GM10266 (cell line): Measurements from ENCODE around the gene SLAMF1.

Experiments
- DNase-seq: peaks from one replicate; pipeline ENCODE4 v3.0.0; 2012; ENCODE audit errors: extremely low spot score
- CTCF ChIP-seq: IDR thresholded peaks from 2 replicates; pipeline ENCODE4 v1.5.1; 2012; ENCODE audit warnings: mild to moderate bottlenecking, low read depth; ENCODE audit not compliant: control insufficient read depth, insufficient read depth; ENCODE audit errors: missing control alignments

The SLAMF1 gene

GRCh38 chr1:160607011-160607671, 39.7 kb downstream of the SLAMF1 start:
- peak; percentile 50 for DNase-seq
- TF ChIP-seq CTCF = peak; percentile 75

- TF ChIP-seq CTCF = peak; percentile 3
- DNase-seq = no peak
These were observed 40.2 kb downstream of the SLAMF1 start for GRCh38 chr1:160606611-160607010.

GRCh38 chr1:160605792-160606479, 40.9 kb downstream of the SLAMF1 start:
- TF ChIP-seq CTCF = peak; percentile 17
- DNase-seq = no peak

- no peak for DNase-seq
- TF ChIP-seq CTCF = no peak
These were observed 41.6 kb downstream of the SLAMF1 start for GRCh38 chr1:160605205-160605604.

- no peak for TF ChIP-seq CTCF
- no peak for DNase-seq
These were observed 49.1 kb downstream of the SLAMF1 start for GRCh38 chr1:160597705-160598104.

GRCh38 chr1:160597051-160597450, 49.8 kb downstream of the SLAMF1 start:
- no peak for TF ChIP-seq CTCF
- DNase-seq = no peak

GRCh38 chr1:160590488-160590887, 56.4 kb downstream of the SLAMF1 start:
- no peak for DNase-seq
- no peak for TF ChIP-seq CTCF
